PC-9 (cell line): ENCODE data around the gene NMRK2. TPM values are rescaled to one million over a fixed set of nuclear protein-coding genes. Genes with fewer than 3 reads are reported as not detected.

ENCODE experiments used
- BruUV-seq: library from RNA; stranded (reverse); fragments of 400-500 nt; replicated peaks from 2 replicates; lab custom pipeline; 2021; lab: Mats Ljungman, UMichigan
- CTCF ChIA-PET: fragments of 300-600 bp; sonication (Branson Sonifier 250); formaldehyde crosslinking; loops from one replicate; lab custom pipeline; 2022; ENCODE audit warnings: antibody characterized with exemption; lab: Charles Lee
- POLR2A ChIA-PET: fragments of 300-600 bp; sonication (Branson Sonifier 250); formaldehyde crosslinking; loops from one replicate; lab custom pipeline; 2022; ENCODE audit warnings: antibody characterized with exemption; ENCODE audit not compliant: unreplicated experiment; lab: Charles Lee
- DNase-seq, 2 experiments: peaks; one replicate each; pipeline versions ENCODE4 v3.0.0 to v3.0.0-alpha.2; 2015 to 2022; ENCODE audit warnings: mixed read lengths in 1 of 2
- H2AFZ ChIP-seq: fragments of 200-600 bp; sonication (generic); 2 replicates; pipeline ENCODE4 v1.8.1; 2017; ENCODE audit warnings: antibody characterized with exemption
- H3F3A ChIP-seq: fragments of 200-600 bp; sonication (generic); 2 replicates; pipeline ENCODE4 v1.8.1; 2017; ENCODE audit warnings: antibody characterized with exemption, mild to moderate bottlenecking, low read depth; ENCODE audit not compliant: insufficient read depth
- H3K27ac ChIP-seq: fragments of 200-600 bp; sonication (generic); 2 replicates; pipeline ENCODE4 v1.6.1; 2016; ENCODE audit warnings: mixed run types
- H3K27me3 ChIP-seq: fragments of 200-600 bp; sonication (generic); 2 replicates; pipeline ENCODE4 v1.6.1; 2016; ENCODE audit warnings: low read depth, mixed run types; ENCODE audit not compliant: insufficient read depth
- H3K36me3 ChIP-seq: fragments of 200-600 bp; sonication (generic); 2 replicates; pipeline ENCODE4 v1.6.1; 2016; ENCODE audit warnings: low read depth, mixed run types
- H3K4me1 ChIP-seq: fragments of 200-600 bp; sonication (generic); replicated peaks from 2 replicates; pipeline ENCODE4 v1.6.1; 2016; ENCODE audit warnings: mixed run types; ENCODE audit not compliant: insufficient read depth
- H3K4me2 ChIP-seq: fragments of 200-600 bp; sonication (generic); 2 replicates; pipeline ENCODE4 v1.6.1; 2017; ENCODE audit warnings: mixed run types
- H3K4me3 ChIP-seq: fragments of 200-600 bp; sonication (generic); 2 replicates; pipeline ENCODE4 v1.6.1; 2016; ENCODE audit warnings: mixed run types
- H3K79me2 ChIP-seq: fragments of 200-600 bp; sonication (generic); 2 replicates; pipeline ENCODE4 v1.6.1; 2017; ENCODE audit warnings: low read depth, mixed run types
- H3K9me2 ChIP-seq: fragments of 200-600 bp; sonication (generic); 2 replicates; pipeline ENCODE4 v1.8.1; 2017; ENCODE audit warnings: mild to moderate bottlenecking; ENCODE audit not compliant: insufficient read depth
- H3K9me3 ChIP-seq: fragments of 200-600 bp; sonication (generic); 2 replicates; pipeline ENCODE4 v1.8.1; 2016; ENCODE audit warnings: low read depth; ENCODE audit not compliant: insufficient read depth
- H4K20me1 ChIP-seq: fragments of 200-600 bp; sonication (generic); 2 replicates; pipeline ENCODE4 v1.8.1; 2017; ENCODE audit not compliant: insufficient read depth
- EZH2 ChIP-seq: fragments of 200-600 bp; sonication (generic); IDR thresholded peaks from 2 replicates; pipeline ENCODE4 v1.8.0; 2017; ENCODE audit warnings: antibody characterized with exemption, low read depth
- intact Hi-C: fragments of 100-400 bp; cut with micrococcal nuclease; formaldehyde crosslinking; loops from one replicate; pipeline ENCODE4 v1.10.0; 2022; ENCODE audit not compliant: unreplicated experiment
- total RNA-seq: library from RNA; stranded (reverse); gene quantifications from 2 replicates; pipeline ENCODE4 v1.2.3, GENCODE V29; 2021
- TF ChIP-seq, protein P1 (sequence below): fragments of 200-600 bp; sonication (generic); conservative IDR thresholded peaks from 2 replicates; pipeline ENCODE4 v1.6.1; 2017; ENCODE audit warnings: mixed run types, antibody characterized with exemption, mild to moderate bottlenecking, moderate library complexity

Gene NMRK2
- total RNA-seq, 1 experiment from 2014 or later = not detected

DNA sequence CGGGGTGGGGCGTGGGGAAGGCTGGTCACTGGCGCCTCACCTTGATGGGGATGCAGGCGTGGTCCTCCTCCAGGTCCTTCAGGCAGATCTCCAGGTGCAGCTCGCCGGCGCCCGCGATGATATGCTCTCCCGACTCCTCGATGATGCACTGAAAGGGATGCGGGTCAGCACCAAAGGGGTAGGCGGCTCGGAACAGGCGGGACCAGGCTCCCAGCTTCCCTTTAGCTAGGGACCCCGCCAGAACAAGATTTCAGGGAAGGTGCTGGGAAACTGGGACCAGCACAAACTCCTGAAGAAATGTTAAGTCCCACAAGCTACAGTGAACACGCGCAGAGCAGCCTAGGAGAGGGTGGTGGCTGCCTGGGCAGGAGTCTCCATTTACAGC, 46.4 kb downstream of the NMRK2 start:
- ChIA-PET POLR2A (no interaction called here), CTCF (no interaction called here)
- Histone ChIP-seq H3K4me2 (no peak overlapping the region), H3F3A (peaks cover 89% of the 10 kb centered on the region), H3K9me2 (no peaks in the 10 kb centered on the region), H3K27ac (no peak overlapping the region), H2AFZ (no peak overlapping the region), H3K79me2 (peaks cover 67% of the 10 kb centered on the region), H3K9me3 (no peaks in the 10 kb centered on the region), H3K4me1 (peaks cover 8% of the 10 kb centered on the region; the same call in 1 of the 2 replicates), H4K20me1 (peaks cover 93% of the 10 kb centered on the region), H3K4me3 (no peak overlapping the region), H3K36me3 (peaks cover 28% of the 10 kb centered on the region), H3K27me3 (no peaks in the 10 kb centered on the region)
- no TSS peak for BruUV-seq
- no peak for DNase-seq
- intact Hi-C loops = no loop called here
- no peak for TF ChIP-seq EZH2
- TF ChIP-seq, protein P1, sequence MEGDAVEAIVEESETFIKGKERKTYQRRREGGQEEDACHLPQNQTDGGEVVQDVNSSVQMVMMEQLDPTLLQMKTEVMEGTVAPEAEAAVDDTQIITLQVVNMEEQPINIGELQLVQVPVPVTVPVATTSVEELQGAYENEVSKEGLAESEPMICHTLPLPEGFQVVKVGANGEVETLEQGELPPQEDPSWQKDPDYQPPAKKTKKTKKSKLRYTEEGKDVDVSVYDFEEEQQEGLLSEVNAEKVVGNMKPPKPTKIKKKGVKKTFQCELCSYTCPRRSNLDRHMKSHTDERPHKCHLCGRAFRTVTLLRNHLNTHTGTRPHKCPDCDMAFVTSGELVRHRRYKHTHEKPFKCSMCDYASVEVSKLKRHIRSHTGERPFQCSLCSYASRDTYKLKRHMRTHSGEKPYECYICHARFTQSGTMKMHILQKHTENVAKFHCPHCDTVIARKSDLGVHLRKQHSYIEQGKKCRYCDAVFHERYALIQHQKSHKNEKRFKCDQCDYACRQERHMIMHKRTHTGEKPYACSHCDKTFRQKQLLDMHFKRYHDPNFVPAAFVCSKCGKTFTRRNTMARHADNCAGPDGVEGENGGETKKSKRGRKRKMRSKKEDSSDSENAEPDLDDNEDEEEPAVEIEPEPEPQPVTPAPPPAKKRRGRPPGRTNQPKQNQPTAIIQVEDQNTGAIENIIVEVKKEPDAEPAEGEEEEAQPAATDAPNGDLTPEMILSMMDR = no peak

DNA sequence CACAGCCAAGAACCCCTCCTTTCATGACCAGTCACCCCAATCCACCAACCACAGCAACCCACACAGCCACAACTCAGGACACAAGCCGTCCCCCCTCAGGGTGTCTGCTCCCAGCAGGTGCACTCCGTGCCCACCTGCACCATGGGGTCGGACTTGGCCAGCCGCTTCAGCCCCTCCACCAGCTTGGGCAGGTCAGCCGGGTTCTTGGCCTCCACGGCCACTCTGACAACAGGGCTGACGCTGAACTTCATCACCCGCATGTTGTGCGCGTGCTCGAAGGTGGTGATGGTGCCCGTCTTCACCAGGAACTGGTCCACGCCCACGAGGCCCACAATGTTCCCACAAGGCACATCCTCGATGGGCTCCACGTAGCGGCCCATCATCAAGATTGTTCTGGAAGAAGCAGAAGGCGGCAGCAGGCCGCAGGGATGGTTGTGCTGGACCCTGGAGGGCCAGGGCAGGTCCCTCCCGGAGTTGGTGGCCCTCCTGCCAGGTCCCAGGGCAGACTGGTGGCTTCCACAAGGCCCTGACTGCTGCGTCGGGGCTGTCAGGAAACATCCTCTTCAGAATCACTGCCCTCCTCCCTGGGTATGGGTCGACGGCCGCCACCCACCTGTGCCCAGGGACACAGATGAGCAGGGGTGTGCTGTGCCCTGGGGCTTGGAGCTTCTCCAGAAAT, 46.9 kb downstream of the NMRK2 start:
- DNase-seq = no peak
- no peak overlapping the region for H3K4me2 ChIP-seq
- H3K4me3 ChIP-seq = no peak overlapping the region
- TF ChIP-seq, protein P1 = no peak
- no peak for TF ChIP-seq EZH2
- H3K79me2 ChIP-seq = peaks cover 73% of the 10 kb centered on the region
- H3K4me1 ChIP-seq = peaks cover 8% of the 10 kb centered on the region; the same call in 1 of the 2 replicates
- no peaks in the 10 kb centered on the region for H3K27me3 ChIP-seq
- peaks cover 92% of the 10 kb centered on the region for H3F3A ChIP-seq
- H4K20me1 ChIP-seq = peaks cover 99% of the 10 kb centered on the region
- H3K36me3 ChIP-seq = peaks cover 32% of the 10 kb centered on the region
- no TSS peak for BruUV-seq
- intact Hi-C loops = no loop called here
- no peaks in the 10 kb centered on the region for H3K9me3 ChIP-seq
- no peaks in the 10 kb centered on the region for H3K9me2 ChIP-seq
- ChIA-PET CTCF (no interaction called here), POLR2A (no interaction called here)
- H2AFZ ChIP-seq = no peak overlapping the region
- H3K27ac ChIP-seq = no peak overlapping the region

DNA sequence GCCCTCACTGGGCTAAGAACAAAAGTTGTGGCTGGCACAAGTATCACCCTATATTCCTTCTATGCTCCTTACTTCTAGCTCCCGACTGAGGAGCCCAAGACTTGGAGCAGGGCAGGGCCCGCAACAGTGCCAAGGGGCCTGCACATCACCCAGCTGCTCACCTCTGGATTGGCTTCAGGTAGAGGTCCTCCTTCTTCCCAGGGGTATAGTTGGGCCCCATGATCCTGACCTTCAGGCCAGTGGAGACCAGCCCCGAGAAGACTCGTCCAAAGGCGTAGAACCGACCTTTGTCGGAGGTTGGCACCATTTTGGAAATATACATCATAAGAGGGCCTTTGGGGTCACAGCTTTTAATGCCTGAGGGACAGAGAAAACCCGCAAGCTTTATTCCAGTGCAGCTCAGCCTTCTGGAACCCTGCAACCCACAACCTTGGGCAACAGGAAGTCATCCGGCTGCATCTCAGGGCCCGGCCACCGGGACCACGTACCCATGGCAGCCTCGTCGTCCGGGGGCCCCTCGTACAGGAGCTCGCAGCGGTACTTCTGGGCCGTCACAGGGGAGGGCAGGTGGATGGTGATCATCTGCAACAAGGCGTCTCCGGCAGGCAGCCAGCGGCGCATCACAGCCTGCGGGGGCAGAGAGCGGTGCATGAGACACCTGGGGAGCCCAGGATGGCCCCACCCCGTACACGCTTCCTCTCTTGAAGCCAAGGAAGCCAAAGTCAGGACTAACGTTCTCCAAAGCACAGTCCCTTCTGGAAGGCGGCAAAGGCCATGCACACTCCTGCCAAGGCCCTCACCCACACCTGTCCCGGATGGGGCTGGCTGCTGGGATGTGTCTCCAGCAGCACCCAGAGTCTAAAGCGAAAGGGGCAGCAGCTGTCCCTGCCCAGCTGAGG, 47.7 kb downstream of the NMRK2 start:
- Histone ChIP-seq H3F3A (peaks cover 87% of the 10 kb centered on the region), H3K79me2 (peaks cover 77% of the 10 kb centered on the region), H3K9me3 (no peaks in the 10 kb centered on the region), H2AFZ (no peak overlapping the region), H3K9me2 (no peaks in the 10 kb centered on the region), H4K20me1 (peaks cover 93% of the 10 kb centered on the region), H3K27me3 (no peaks in the 10 kb centered on the region), H3K36me3 (peaks cover 32% of the 10 kb centered on the region), H3K4me3 (no peak overlapping the region), H3K27ac (no peak overlapping the region), H3K4me1 (peaks cover 9% of the 10 kb centered on the region), H3K4me2 (no peak overlapping the region)
- intact Hi-C loops = no loop called here
- POLR2A ChIA-PET = no interaction called here
- no peak for TF ChIP-seq EZH2
- TF ChIP-seq, protein P1 = no peak
- BruUV-seq = no TSS peak
- CTCF ChIA-PET = no interaction called here
- DNase-seq = no peak
